Measurements from ENCODE around the gene TMBIM4.

Gene TMBIM4

GRCh38 chr12:66140731-66141130 lies 29.1 kb downstream of the TMBIM4 start:
- no peak for DNase-seq (ENCODE audit: low spot score)

GRCh38 chr12:66139328-66139727 lies 30.5 kb downstream of the TMBIM4 start:
- no peak for DNase-seq (ENCODE audit: low spot score)

- no peak for DNase-seq (ENCODE audit: low spot score)
Measured at GRCh38 chr12:66137937-66138336, 31.9 kb downstream of the TMBIM4 start.

- peak; percentile 39 for DNase-seq (ENCODE audit: low spot score)
Measured at GRCh38 chr12:66132408-66132807, 37.4 kb downstream of the TMBIM4 start.

GRCh38 chr12:66131067-66131688 lies 38.6 kb downstream of the TMBIM4 start:
- no peak for DNase-seq (ENCODE audit: low spot score)

- peak; percentile 94 for DNase-seq (ENCODE audit: low spot score)
Measured at GRCh38 chr12:66130267-66131066, 39.3 kb downstream of the TMBIM4 start, which contains the start of gene LLPH. Gene LLPH (minus strand): TSS chr12:66130750. CDS start chr12:66129106, 1,644 bp downstream.

GRCh38 chr12:66129934-66130266 lies 39.9 kb downstream of the TMBIM4 start:
- DNase-seq (ENCODE audit: low spot score): peak; percentile 23

GRCh38 chr12:66127650-66128049 lies 42.1 kb downstream of the TMBIM4 start:
- no peak for DNase-seq (ENCODE audit: low spot score)

- DNase-seq (ENCODE audit: low spot score): no peak
Measured at GRCh38 chr12:66120477-66120876, 49.3 kb downstream of the TMBIM4 start.

- DNase-seq (ENCODE audit: low spot score): no peak
Measured at GRCh38 chr12:66119870-66120241, 49.9 kb downstream of the TMBIM4 start.

- DNase-seq (ENCODE audit: low spot score): peak; percentile 39
Measured at GRCh38 chr12:66119229-66119869, 50.4 kb downstream of the TMBIM4 start.

- DNase-seq (ENCODE audit: low spot score): no peak
Measured at GRCh38 chr12:66118240-66118891, 51.4 kb downstream of the TMBIM4 start.

GRCh38 chr12:66117242-66117641 lies 52.6 kb downstream of the TMBIM4 start:
- no peak for DNase-seq (ENCODE audit: low spot score)

- no peak for DNase-seq (ENCODE audit: low spot score)
Measured at GRCh38 chr12:66115071-66115600, 54.7 kb downstream of the TMBIM4 start.

GRCh38 chr12:66113471-66113870 lies 56.3 kb downstream of the TMBIM4 start:
- DNase-seq (ENCODE audit: low spot score): no peak

GRCh38 chr12:66111605-66112004 lies 58.2 kb downstream of the TMBIM4 start:
- DNase-seq (ENCODE audit: low spot score): no peak

- DNase-seq (ENCODE audit: low spot score): no peak
Measured at GRCh38 chr12:66109056-66109455, 60.7 kb downstream of the TMBIM4 start.

GRCh38 chr12:66108386-66108785 lies 61.4 kb downstream of the TMBIM4 start:
- DNase-seq (ENCODE audit: low spot score): no peak

GRCh38 chr12:66107451-66107915 lies 62.3 kb downstream of the TMBIM4 start:
- peak; percentile 87 for DNase-seq (ENCODE audit: low spot score)

GRCh38 chr12:66103016-66103913 lies 66.5 kb downstream of the TMBIM4 start:
- peak; percentile 6 for DNase-seq (ENCODE audit: low spot score)
